Activated CD8-positive, alpha-beta memory T cell treated with anti-CD3 and anti-CD28 coated beads, Interleukin-2, amount 10 ng/mL, durations not matched to agents 7 days and 5 days (primary cell): ENCODE data around the gene BUB1. TPM values are rescaled to one million over a fixed set of nuclear protein-coding genes. Genes with fewer than 3 reads are reported as not detected.
A peak's percentile ranks its signal among the peaks of the same experiment; 100 is the strongest.

ENCODE experiments used
- ATAC-seq: fragments of 150-1000 bp; cut with Tn5 transposase; one replicate; pipeline ENCODE4 v1.10.0; 2021; ENCODE audit warnings: moderate library complexity
- CTCF ChIA-PET: fragments of 350-600 bp; sonication (Branson Sonifier 250); formaldehyde crosslinking; loops from one replicate; lab custom pipeline; 2021; ENCODE audit warnings: antibody characterized with exemption; lab: Charles Lee
- DNase-seq: peaks from one replicate; pipeline ENCODE4 v3.0.0-alpha.2; 2020
- H3K27ac Mint-ChIP-seq: one replicate; pipeline ENCODE4 v1.8.0; 2021; ENCODE audit warnings: mild to moderate bottlenecking, mixed read lengths
- H3K27me3 Mint-ChIP-seq: one replicate; pipeline ENCODE4 v1.8.0; 2021; ENCODE audit warnings: mixed read lengths
- H3K36me3 Mint-ChIP-seq: one replicate; pipeline ENCODE4 v1.8.0; 2021; ENCODE audit warnings: mild to moderate bottlenecking, mixed read lengths
- H3K4me1 Mint-ChIP-seq: one replicate; pipeline ENCODE4 v1.8.0; 2021; ENCODE audit warnings: mixed read lengths
- H3K4me3 Mint-ChIP-seq: one replicate; pipeline ENCODE4 v1.8.0; 2021; ENCODE audit warnings: mild to moderate bottlenecking, moderate library complexity, mixed read lengths
- H3K9me3 Mint-ChIP-seq: one replicate; pipeline ENCODE4 v1.8.0; 2022; ENCODE audit warnings: low read depth, mixed read lengths
- total RNA-seq, 2 experiments: library from RNA; stranded (reverse); gene quantifications; one replicate each; pipeline ENCODE4 v1.2.3, GENCODE V29; 2021

Gene BUB1
- 100 to 1,000 TPM; 126 to 153 TPM for total RNA-seq

GRCh38 chr2:110677530-110678456 lies at the start of gene BUB1:
Gene BUB1, minus strand, starts transcription at chr2:110678063. Its CDS starts 68 bp downstream, at chr2:110677995.
- CTCF ChIA-PET = interaction anchor here (0.7 to 3.2 kb wide), 8 partner anchors 10 to 465 kb away, joined by 3 to 15 read pairs (median 4); partner anchors contain the start of gene MTLN
- DNase-seq = peak; percentile 98
- Mint-ChIP-seq H3K27me3 (no peaks in the 10 kb centered on the region), H3K36me3 (peaks cover 30% of the 10 kb centered on the region), H3K4me3 (peak within 1 kb of the TSS; percentile 85), H3K4me1 (peaks cover 46% of the 10 kb centered on the region), H3K9me3 (no peaks in the 10 kb centered on the region), H3K27ac (peak within 1 kb of the TSS; percentile 97)
- peak; percentile 89 for ATAC-seq

- DNase-seq (no peak), ATAC-seq (no peak)
- Mint-ChIP-seq H3K36me3 (no peaks in the 10 kb centered on the region), H3K4me3 (no peak overlapping the region), H3K9me3 (no peaks in the 10 kb centered on the region), H3K27me3 (peaks cover 35% of the 10 kb centered on the region), H3K27ac (no peak overlapping the region), H3K4me1 (peaks cover 2% of the 10 kb centered on the region)
- CTCF ChIA-PET = interaction anchor here (1.2 kb wide), 1 partner anchor 29 kb away, joined by 4 read pairs; no protein-coding TSS in a partner anchor
Observed at GRCh38 chr2:110726285-110726684, 48.4 kb upstream of the BUB1 start.

DNA sequence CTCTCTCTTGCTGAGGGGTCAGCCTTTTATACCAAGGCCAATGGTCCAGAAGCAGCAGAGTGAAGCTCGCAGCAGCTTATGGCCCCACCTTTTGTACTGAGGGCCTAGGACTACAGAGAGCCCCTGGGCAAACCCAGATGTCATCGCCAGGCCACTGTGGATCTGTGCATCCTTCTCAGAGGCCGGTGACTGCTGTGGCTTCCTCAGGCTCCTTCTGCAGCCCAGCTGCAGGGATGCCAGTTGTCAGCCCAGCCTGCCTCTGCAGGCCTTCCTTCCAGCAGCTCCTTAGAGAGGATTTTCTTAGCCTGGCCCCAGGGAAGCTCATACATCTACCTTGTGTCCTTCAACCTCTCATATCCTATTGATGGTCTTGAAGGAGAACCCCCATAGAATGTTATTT lies 48.0 kb upstream of the BUB1 start:
- no peaks in the 10 kb centered on the region for H3K36me3 Mint-ChIP-seq
- peaks cover 2% of the 10 kb centered on the region for H3K4me1 Mint-ChIP-seq
- H3K9me3 Mint-ChIP-seq = no peaks in the 10 kb centered on the region
- no peak for DNase-seq
- ATAC-seq = no peak
- CTCF ChIA-PET = interaction anchor here (1.2 kb wide), 1 partner anchor 31 kb away, joined by 3 read pairs; no protein-coding TSS in a partner anchor
- no peak overlapping the region for H3K27ac Mint-ChIP-seq
- no peak overlapping the region for H3K4me3 Mint-ChIP-seq
- peaks cover 33% of the 10 kb centered on the region for H3K27me3 Mint-ChIP-seq

- Mint-ChIP-seq H3K9me3 (no peaks in the 10 kb centered on the region), H3K27me3 (peaks cover 32% of the 10 kb centered on the region), H3K4me1 (peaks cover 2% of the 10 kb centered on the region), H3K27ac (no peak overlapping the region), H3K36me3 (no peaks in the 10 kb centered on the region), H3K4me3 (no peak overlapping the region)
- ATAC-seq = no peak
- DNase-seq = no peak
- CTCF ChIA-PET = interaction anchor here (1.2 kb wide), 1 partner anchor 31 kb away, joined by 3 read pairs; no protein-coding TSS in a partner anchor
Observed at GRCh38 chr2:110725370-110725769, 47.5 kb upstream of the BUB1 start.

DNA sequence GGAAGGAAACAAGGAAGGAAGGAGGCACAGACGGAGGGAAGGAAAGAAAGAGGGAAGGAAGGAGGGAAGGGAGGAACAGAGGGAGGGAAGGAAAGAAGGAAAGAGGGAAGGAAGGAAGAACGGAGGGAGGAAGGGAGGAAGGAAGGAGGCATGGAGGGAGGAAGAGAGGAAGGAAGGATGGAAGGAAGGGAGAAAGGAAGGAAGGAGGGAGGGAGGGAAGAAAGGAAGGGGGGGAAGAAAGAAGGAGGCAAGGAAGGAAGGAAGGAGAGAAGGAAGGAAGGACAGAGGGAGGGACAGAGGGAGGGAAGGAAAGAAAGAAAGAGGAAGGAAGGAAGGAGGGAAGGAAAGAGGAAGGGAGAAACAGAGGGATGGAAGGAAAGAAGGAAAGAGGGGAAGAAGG lies 47.0 kb upstream of the BUB1 start:
- no peak overlapping the region for H3K27ac Mint-ChIP-seq
- ATAC-seq (no peak), DNase-seq (no peak)
- H3K36me3 Mint-ChIP-seq = no peaks in the 10 kb centered on the region
- H3K9me3 Mint-ChIP-seq = no peaks in the 10 kb centered on the region
- H3K4me3 Mint-ChIP-seq = no peak overlapping the region
- peaks cover 2% of the 10 kb centered on the region for H3K4me1 Mint-ChIP-seq
- CTCF ChIA-PET = interaction anchor here (1.2 kb wide), 1 partner anchor 32 kb away, joined by 3 read pairs; no protein-coding TSS in a partner anchor
- peaks cover 33% of the 10 kb centered on the region for H3K27me3 Mint-ChIP-seq

GRCh38 chr2:110720547-110720946 lies 42.7 kb upstream of the BUB1 start:
- H3K4me1 Mint-ChIP-seq = peaks cover 2% of the 10 kb centered on the region
- no peak overlapping the region for H3K27ac Mint-ChIP-seq
- peaks cover 51% of the 10 kb centered on the region for H3K27me3 Mint-ChIP-seq
- CTCF ChIA-PET = no interaction called here
- H3K36me3 Mint-ChIP-seq = no peaks in the 10 kb centered on the region
- no peak overlapping the region for H3K4me3 Mint-ChIP-seq
- H3K9me3 Mint-ChIP-seq = no peaks in the 10 kb centered on the region
- no peak for ATAC-seq
- no peak for DNase-seq

- peaks cover 60% of the 10 kb centered on the region for H3K27me3 Mint-ChIP-seq
- no peak overlapping the region for H3K4me3 Mint-ChIP-seq
- no peaks in the 10 kb centered on the region for H3K9me3 Mint-ChIP-seq
- H3K27ac Mint-ChIP-seq = no peak overlapping the region
- ATAC-seq (no peak), DNase-seq (no peak)
- CTCF ChIA-PET = no interaction called here
- H3K4me1 Mint-ChIP-seq = peaks cover 2% of the 10 kb centered on the region
- H3K36me3 Mint-ChIP-seq = no peaks in the 10 kb centered on the region
Observed at GRCh38 chr2:110718990-110719389, 41.1 kb upstream of the BUB1 start.

DNA sequence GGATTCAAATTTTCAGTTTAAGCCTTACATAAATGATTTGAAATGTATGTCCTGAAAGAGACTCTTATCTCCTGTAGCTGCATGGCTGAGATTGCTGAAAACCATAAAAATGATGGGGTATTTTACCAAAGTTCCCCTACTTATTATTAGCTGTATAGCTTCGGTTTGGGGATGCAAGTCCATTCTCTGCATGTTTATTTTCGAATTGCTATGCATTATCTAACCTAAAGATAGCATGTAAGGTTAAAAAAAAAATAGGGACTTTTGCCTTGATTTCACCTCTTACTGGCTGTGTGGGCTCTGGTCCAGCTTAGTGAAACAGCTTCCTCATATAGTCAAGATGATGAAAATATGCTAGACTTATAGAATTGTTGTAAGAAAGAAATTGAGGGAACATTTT lies 40.5 kb upstream of the BUB1 start:
- no peaks in the 10 kb centered on the region for H3K9me3 Mint-ChIP-seq
- ATAC-seq (no peak), DNase-seq (no peak)
- CTCF ChIA-PET = interaction anchor here (0.7 to 1.0 kb wide), 2 partner anchors 16 to 37 kb away, joined by 3 read pairs; no protein-coding TSS in a partner anchor
- no peak overlapping the region for H3K27ac Mint-ChIP-seq
- peaks cover 61% of the 10 kb centered on the region for H3K27me3 Mint-ChIP-seq
- no peak overlapping the region for H3K4me3 Mint-ChIP-seq
- H3K4me1 Mint-ChIP-seq = peaks cover 2% of the 10 kb centered on the region
- H3K36me3 Mint-ChIP-seq = no peaks in the 10 kb centered on the region

- no peaks in the 10 kb centered on the region for H3K9me3 Mint-ChIP-seq
- peaks cover 3% of the 10 kb centered on the region for H3K4me1 Mint-ChIP-seq
- DNase-seq (no peak), ATAC-seq (no peak)
- H3K27me3 Mint-ChIP-seq = peaks cover 62% of the 10 kb centered on the region
- CTCF ChIA-PET = interaction anchor here (1.0 kb wide), 1 partner anchor 15 kb away, joined by 3 read pairs; no protein-coding TSS in a partner anchor
- no peak overlapping the region for H3K27ac Mint-ChIP-seq
- no peaks in the 10 kb centered on the region for H3K36me3 Mint-ChIP-seq
- H3K4me3 Mint-ChIP-seq = no peak overlapping the region
Observed at GRCh38 chr2:110717734-110718133, 39.9 kb upstream of the BUB1 start.

GRCh38 chr2:110716959-110717645 lies 39.2 kb upstream of the BUB1 start:
- H3K4me3 Mint-ChIP-seq = no peak overlapping the region
- no peaks in the 10 kb centered on the region for H3K36me3 Mint-ChIP-seq
- CTCF ChIA-PET = no interaction called here
- DNase-seq = no peak
- H3K27me3 Mint-ChIP-seq = peaks cover 66% of the 10 kb centered on the region
- ATAC-seq = no peak
- no peak overlapping the region for H3K27ac Mint-ChIP-seq
- H3K9me3 Mint-ChIP-seq = no peaks in the 10 kb centered on the region
- peaks cover 3% of the 10 kb centered on the region for H3K4me1 Mint-ChIP-seq

DNA sequence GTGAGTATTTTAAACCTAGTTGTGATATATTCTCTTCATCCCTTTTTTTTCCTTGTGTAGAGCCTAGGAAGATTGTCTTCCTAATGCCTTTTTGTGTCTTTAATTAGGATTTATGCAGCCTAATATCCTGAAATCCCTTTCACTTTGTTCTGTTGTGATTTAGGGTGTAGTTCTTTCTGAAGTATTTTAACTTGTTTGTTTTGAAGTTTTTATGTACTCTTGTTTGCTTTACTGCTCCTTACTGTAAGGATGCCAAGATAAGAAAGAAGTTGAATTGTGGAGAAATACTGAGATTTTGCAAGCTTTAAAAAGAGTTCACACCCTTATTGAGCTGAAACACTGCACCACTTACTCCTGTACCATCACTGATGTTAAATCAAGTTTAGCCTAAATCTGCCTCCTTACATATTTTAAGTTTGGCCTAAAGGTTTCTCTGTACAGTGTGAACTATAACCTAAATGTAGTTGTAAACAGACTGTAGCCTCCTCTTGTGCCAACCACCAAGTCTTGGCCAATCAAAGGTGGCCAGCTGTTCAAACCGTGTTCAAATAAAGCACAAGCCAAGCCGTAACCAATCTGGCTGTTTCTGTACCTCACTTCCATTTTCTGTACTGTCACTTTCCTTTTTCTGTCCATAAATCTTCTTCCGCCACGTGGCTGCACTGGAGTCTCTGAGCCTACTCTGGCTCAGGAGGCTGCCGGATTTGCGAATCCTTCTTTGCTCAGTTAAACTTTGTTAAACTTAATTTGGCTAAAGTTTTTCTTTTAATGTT lies 36.8 kb upstream of the BUB1 start:
- DNase-seq = no peak
- CTCF ChIA-PET = no interaction called here
- peaks cover 64% of the 10 kb centered on the region for H3K27me3 Mint-ChIP-seq
- H3K4me3 Mint-ChIP-seq = no peak overlapping the region
- ATAC-seq = no peak
- peaks cover 3% of the 10 kb centered on the region for H3K4me1 Mint-ChIP-seq
- no peak overlapping the region for H3K27ac Mint-ChIP-seq
- no peaks in the 10 kb centered on the region for H3K9me3 Mint-ChIP-seq
- H3K36me3 Mint-ChIP-seq = no peaks in the 10 kb centered on the region

DNA sequence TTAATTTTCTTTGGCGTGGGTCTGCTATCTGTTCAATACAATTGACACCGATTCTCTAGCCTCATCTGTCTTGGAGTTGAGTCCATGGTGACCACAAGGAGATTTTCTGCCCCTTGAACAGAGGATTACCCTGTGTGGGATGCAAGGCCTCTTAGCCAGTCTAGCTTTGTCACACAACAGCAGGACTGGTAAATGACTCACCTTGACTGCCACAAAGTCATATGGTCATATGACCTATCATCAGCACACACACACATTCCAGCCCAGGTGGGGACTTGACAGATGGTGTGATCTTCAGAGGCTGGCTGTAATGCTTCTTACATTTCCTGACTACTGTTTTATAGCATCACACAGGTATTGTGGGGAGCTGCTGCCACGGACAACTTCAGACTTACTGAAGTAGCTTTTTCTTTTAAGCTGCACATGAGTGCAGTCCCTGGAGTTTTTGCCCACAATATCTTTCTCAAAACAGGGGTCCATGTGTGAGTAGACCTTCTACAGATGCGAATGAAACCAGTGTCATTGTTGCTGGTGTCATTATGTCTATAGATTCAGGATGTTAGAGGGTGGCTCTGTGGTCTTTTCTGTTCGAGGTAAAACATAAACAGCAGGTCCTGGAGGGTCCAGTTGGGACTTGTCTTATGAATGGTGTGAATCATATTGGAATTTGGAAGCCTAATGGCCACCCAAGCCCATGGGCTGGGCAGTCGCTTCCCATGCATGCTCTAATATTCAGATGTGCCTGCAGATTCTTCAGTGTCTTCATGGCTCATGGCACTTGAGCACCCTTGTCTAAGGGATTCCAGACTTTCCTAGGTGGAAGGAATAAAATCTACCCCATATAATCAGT lies 35.9 kb upstream of the BUB1 start:
- Mint-ChIP-seq H3K27me3 (peaks cover 70% of the 10 kb centered on the region), H3K9me3 (no peaks in the 10 kb centered on the region), H3K36me3 (no peaks in the 10 kb centered on the region), H3K27ac (no peak overlapping the region), H3K4me3 (no peak overlapping the region), H3K4me1 (peaks cover 3% of the 10 kb centered on the region)
- no peak for DNase-seq
- CTCF ChIA-PET = no interaction called here
- peak; percentile 23 for ATAC-seq
